GM19468 (cell line): ENCODE data around the gene TREM2.
"Not testable (repeated sequence)": the region's sequence is repeated elsewhere in the genome, so short reads cannot be mapped to it uniquely, and the experiment has no call there.

Experiments
- ATAC-seq: cut with Tn5 transposase; IDR thresholded peaks from one replicate; pipeline ENCODE4 v1.9.1; 2021; ENCODE audit warnings: mild to moderate bottlenecking, moderate library complexity, moderate number of reproducible peaks; ENCODE audit not compliant: unreplicated experiment; ENCODE audit errors: extremely low read depth

Gene TREM2

DNA sequence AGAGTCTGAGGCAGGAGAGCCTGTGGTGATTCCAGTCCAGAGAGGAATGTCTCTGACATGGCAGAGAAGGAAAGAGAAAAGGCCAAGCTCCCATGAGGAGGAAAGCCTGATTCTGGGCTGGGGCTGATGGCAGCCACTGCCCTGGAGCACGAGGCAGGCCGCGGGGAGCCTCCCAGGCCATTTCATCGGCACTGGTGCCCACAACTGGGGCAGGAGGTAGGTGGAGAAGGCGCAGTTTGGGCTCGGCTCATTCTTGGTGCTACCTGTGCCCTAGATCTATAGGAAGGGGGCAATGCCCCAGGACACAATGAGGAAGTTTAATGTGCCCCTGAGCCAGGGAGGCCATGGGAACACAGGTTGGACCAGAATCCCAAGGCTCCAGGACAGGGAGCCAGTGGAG, 6.1 kb downstream of the TREM2 start:
- no peak for ATAC-seq

DNA sequence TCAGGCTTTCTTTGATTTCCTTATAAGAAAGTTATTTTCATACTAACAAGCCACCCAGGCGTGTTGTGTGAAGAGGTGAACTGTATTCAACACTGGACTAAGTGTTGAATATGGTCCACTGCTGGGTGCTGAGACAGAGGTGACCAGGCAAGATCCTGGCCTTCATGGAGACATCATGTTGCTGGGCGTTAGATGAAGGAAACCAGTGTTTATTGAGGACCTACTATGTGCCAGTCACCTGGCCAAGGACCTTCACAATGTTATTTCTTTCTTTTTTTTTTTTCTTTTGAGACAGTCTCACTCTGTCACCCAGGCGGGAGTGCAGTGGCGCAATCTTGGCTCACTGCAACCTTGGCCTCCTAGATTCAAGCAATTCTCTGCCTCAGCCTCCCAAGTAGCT, 6.9 kb downstream of the TREM2 start:
- ATAC-seq: no peak

DNA sequence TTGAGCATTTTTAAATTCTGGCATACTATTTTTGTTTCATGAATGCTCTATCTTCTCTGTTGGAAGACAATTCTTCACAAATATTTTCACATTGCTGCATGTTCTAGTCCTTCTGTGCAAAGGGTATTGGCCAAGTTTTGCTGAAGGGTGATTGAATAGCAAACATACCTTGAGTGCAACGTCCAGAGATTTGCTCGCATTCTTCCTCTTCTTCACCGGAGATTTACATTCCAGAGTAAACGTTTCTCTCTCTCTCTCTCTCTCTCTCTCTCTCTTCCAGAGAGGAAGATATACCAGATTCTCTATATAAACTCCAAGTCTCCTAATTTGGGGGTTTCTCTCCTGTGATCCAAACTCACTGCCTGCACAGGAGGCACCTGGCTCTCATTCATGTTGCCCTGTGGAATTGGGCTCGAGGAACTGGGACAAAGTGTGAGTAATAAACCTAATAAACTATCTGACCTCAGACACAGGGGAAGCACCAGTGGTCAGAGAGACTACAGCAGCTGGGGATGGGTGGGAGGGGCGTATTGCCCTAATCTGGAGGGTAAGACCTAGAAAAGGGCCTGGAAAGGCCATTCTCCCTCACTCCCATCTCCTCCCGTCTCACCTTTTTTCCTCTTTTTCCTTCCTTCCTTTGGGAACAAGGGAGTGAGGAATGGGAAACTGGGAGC, 7.6 kb downstream of the TREM2 start:
- ATAC-seq: no peak

DNA sequence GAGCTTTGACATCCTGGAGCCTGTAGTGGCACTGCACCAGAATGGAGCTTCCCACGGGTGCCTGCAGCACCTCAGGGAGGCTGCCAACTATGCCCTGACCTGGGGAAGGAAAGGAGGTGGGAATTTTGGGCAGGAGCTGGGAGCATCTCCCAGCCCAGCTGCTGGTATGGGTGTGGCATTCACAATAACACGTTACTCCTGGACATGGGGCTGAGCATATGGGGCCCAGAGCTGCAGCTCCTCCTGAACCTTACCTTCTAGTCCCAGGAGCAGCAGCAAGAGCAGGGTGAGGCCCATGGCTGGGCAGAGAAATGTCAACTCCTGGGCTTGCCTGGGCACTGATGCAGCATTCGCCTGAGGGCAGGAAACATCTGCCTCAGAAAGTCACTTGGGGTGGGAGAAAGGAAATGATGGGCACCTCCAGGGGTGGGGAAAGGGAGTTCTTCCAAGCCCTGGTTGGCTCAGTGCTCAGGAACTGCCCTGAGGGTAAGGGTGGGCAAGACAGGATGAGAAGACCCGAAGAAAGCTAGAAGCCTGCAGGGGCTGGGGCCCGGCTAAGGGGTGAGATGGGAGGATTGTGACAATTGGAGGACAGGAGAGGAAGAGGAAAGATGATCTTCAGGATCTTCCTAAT, 8.8 kb downstream of the TREM2 start, which contains the start of gene TREML1:
TSS of gene TREML1 (minus strand) at position 356 of the 634 bp plus-strand sequence. CDS start at position 297, 59 bp downstream.
- ATAC-seq: no peak

DNA sequence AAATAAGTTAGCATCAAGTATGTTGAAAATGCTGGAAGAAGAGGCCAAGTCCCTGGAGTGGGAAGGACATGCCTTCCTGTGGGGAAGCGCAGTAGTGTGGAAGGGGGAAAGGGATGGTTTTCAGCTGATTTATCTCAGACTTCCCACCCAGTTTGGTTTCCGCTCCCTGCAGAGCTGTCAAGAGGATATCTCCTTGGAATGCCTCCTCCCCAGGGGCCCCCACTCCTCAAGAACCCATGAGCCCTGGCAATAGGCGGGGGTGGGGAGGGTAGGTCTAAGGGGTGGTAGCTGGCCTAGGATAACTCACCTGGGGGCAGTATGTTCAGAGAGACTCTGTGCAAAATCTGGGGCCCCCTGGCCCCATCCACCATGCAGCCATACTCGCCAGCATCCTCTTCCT, 9.5 kb downstream of the TREM2 start:
- ATAC-seq: no peak

DNA sequence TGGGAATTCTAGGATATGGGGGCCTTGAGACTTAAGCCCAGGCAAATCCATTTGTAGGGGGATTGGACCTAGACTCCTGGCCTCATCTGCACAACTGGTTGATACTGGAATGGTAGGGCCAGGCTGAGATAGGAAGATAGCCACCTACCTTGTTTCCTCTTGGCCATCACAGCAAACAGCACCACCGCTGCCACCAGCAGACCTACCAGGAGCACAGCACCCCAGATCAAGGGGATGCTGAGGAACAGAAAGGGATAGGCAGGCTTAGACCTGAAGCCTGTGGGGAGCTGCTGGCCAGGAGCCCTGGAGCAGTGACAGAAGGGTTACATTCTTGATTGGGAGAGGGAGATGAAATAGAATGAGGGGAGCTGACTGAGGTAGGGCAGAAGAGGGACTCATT, 12.2 kb downstream of the TREM2 start:
- no peak for ATAC-seq

DNA sequence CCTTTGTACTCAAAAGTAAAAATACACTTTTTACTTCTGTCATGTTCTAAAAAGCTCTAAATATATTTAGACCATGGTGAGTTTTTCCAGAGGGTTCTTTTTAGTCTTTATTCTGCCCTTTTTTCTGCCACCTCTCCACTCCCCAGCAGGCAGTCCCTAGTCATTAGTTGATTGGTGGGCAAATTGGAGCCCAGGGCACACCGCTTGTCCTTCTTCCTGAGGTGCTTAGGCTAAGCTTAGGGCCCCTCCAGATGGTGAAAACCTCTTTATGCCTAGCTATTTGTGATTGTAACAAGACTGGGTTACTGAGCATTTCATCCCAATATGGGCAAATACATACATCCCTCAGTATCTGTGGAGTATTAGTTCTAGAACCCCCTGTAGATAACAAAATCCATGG, 15.0 kb downstream of the TREM2 start:
- ATAC-seq: no peak

DNA sequence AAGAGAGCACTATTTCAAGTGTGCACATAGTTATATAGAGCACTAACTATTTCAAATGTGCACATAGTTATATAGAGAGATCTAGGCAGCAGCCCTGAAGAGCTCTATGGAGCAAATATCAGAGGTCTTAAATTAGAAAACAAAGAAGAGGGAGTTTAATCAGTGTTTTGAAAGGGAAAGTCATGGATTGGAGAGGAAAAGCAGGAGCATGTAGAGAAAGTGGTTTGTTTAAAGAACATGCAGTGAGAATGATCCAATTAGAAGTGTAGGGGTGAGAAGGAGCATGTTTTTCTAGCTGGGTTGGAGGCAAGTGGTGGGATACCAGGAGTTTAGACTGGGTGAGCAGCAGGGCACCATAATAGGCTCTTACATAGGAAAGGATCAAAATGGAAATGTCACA, 26.0 kb downstream of the TREM2 start:
- no peak for ATAC-seq

DNA sequence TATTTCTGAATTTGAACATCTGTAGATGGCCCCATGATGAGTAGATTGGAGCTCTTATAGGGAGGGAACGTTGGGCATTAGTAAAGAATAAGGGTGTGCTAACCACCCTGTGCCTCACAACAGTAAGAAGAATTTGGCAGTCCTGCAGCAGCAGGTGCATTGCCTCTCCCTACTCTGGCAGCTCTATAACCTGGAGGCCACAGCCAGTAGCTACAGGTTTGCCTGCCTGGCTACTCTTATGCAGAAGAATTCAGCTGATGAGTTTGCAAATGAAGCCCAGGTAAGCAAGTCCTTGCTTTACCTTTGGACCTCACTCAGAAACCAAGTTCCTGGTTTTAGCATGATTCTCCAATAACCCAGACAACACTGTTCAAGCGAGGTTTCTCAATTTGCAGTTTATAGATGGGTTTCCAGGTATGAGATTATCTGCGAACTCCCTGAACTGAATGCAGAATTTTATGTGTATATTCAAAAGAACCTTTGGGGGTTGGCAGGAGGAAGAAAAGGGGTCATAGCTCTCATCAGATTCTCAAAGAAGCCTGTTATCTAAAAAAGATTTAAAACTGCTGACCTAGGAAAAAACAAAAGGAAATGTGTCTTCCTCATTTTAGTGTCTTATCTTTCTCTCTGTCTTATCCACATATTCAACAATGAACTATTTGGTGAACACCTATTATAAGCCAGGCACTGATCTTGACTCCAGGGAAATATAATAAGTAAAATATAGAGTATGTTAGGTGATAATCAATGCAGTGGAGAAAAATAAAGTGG, 27.7 kb downstream of the TREM2 start:
- ATAC-seq: no peak

DNA sequence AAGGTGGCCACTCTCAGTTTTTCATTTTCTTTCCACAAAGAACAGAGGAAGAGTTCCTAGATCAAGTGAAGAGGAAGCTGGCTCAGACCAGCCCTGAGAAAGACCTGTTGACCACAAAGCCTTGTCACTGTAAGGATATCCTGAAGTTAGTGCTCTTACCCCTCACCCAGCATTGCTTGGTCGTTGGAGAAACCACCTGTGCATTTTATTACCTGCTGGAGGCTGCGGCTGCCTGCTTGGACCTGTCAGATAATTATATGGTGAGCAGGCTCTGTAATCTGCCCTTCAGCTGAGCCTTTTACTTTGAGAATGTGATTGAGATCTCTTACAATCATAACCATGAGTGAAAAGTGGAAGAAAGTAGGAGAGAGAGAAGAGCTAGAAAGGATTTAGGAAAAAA, 30.7 kb downstream of the TREM2 start:
- ATAC-seq: no peak

DNA sequence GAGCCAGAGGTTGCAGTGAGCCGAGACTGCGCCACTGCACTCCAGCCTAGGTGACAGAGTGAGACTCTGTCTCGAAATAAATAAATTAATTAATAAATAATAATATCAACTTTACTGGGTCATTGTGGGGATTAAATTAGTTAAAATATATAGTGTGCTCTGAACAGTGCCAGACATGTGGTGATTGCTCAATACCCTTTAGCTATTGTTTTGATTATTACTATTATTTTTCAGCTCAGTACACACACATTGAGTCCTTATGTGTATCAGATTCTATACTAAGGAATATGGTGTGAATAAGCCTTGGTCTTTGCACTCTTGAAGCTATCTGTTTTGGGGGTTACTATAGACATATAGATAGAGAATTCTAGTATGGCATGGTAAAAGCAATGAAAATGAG, 37.6 kb downstream of the TREM2 start:
- no peak for ATAC-seq

DNA sequence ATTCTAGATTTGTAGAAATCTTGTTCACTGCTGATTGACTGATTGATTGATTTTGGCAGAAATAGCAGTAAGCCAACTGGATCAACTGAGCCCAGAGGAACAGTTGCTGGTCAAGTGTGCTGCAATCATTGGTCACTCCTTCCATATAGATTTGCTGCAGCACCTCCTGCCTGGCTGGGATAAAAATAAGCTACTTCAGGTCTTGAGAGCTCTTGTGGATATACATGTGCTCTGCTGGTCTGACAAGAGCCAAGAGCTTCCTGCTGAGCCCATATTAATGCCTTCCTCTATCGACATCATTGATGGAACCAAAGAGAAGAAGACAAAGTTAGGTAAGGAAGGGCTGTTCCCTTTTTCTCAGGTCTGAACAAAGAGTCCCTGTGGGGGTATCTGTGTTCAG, 40.0 kb downstream of the TREM2 start:
- ATAC-seq: no peak

DNA sequence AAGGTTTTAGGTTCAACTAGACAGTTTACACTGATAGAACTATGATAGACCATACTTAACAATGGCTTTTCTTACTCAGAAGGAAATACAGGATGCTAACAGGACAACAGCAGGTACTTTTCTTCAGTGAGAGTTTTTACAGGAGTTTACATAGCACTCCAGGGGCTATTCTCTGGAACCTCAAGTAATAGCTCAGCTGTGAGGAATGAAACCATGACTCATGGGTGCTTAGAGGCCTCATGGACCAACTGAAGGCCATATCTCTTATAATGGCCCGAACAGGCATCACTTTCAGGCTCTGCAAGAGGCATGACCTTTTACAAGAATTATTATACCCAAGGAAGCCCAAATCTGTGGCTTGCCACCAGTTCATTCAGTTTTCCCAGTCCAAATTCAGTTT, 40.5 kb downstream of the TREM2 start:
- ATAC-seq: no peak

DNA sequence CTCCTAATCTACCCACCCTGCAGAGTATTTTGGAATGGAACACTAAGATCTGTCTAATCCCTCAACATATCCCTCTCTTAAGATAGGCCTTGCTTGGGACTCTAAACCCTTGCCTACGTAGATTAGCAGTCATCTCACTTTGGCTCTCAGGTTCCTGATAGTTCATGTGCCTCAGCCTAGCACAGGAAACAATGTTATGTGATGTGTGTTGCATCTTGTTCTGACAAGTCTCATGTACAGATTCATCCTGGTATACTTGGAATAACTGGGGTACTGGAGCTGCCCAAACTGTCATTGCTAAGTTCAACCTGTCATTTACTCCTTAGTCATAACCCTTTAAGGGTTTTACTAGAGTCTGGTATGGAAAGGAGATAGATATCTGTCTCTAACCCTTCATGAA, 42.9 kb downstream of the TREM2 start:
- ATAC-seq: no peak

DNA sequence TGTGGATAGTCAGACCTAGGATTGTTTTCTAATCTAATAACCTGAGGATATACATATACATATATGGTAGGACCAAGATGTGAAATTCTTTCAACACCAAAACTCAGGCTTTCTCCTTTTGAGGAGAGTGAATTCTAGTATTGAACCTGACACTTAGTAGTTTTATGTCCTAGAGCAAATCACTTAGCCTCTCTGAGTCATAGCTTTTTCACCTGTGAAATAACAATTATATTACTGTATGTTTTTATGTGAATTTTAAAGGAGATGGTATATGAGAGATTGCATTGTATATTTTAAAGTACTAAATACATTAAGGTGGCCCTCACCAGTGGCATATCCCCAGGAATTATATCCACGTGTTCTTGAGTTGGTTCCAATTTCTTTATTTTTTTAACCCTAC, 43.4 kb downstream of the TREM2 start:
- ATAC-seq: no peak

DNA sequence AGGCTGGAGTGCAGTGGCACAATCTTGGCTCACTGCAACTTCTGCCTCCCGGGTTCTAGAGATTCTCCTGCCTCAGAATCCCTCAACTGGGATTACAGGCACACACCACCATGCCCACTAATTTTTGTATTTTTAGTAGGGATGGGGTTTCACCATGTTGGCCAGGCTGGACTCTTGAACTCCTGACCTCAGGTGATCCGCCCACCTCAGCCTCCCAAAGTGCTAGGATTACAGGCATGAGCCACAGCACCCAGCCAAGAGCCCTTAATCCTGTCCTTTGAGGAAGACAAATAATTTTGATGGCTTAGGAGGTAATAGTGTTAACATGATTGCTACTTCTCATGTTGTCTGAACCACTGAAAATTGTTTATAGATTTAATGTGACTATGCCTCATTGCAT, 47.9 kb downstream of the TREM2 start:
- ATAC-seq: not testable (repeated sequence)

DNA sequence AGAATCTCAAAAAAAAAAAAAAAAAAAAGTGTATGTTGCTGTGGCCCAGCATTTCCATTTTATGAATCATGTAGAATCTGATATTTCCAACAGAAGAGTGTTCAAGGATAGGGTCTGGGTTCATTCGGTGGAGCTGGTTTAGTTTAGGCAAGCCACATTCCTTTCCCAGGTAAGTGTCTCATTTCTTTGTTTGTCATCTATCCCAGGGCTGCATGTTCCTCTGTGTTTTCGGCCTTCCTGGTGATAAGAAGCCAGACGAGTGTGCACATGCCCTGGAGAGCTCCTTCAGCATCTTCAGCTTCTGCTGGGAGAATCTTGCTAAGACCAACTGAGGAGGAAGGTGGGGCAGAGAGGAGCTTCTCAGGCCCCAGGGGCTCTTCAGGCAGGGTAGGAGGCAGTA, 51.9 kb downstream of the TREM2 start:
- no peak for ATAC-seq
